HAP-1 (cell line): ENCODE data around the gene SPON1.
"Not testable (repeated sequence)": the region's sequence is repeated elsewhere in the genome, so short reads cannot be mapped to it uniquely, and the experiment has no call there.

ENCODE experiments used
- DNase-seq, 2 experiments: peaks; one replicate each; pipeline ENCODE4 v3.0.0-alpha.2; 2016 to 2020; ENCODE audit warnings: low spot score in 2 of 2
- H3K27me3 ChIP-seq: fragments of 250-450 bp; sonication (Bioruptor Pico); 2 replicates; pipeline ENCODE4 v1.5.1; 2020; ENCODE audit warnings: low read depth, mild to moderate bottlenecking, moderate library complexity
- H3K36me3 ChIP-seq: fragments of 250-450 bp; sonication (Bioruptor Pico); replicated peaks from 2 replicates; pipeline ENCODE4 v1.5.1; 2020; ENCODE audit warnings: mild to moderate bottlenecking
- H3K4me1 ChIP-seq: fragments of 250-450 bp; sonication (Bioruptor Pico); 2 replicates; pipeline ENCODE4 v1.5.1; 2020; ENCODE audit warnings: mild to moderate bottlenecking
- H3K4me3 ChIP-seq: fragments of 250-450 bp; sonication (Bioruptor Pico); 2 replicates; pipeline ENCODE4 v1.5.1; 2020; ENCODE audit warnings: mild to moderate bottlenecking, moderate library complexity
- H3K9me3 ChIP-seq: fragments of 250-450 bp; sonication (Bioruptor Pico); 2 replicates; pipeline ENCODE4 v1.5.1; 2020; ENCODE audit warnings: mild to moderate bottlenecking, moderate library complexity
- in situ Hi-C: fragments of 300-500 bp; cut with MboI; formaldehyde crosslinking; loops from 3 replicates; pipeline ENCODE4 v1.14.3; 2020; ENCODE audit warnings: low sequenced_read_pairs, inconsistent platforms, mixed read lengths

SPON1 gene

GRCh38 chr11:14240951-14241350 lies 278.4 kb downstream of the SPON1 start:
- H3K36me3 ChIP-seq: no peaks in the 10 kb centered on the region
- no peaks in the 10 kb centered on the region for H3K9me3 ChIP-seq
- no peaks in the 10 kb centered on the region for H3K4me1 ChIP-seq
- peaks cover 41% of the 10 kb centered on the region for H3K27me3 ChIP-seq
- in situ Hi-C loops: loop anchor here (25.0 kb wide), 1 partner anchor 1029 kb away; no protein-coding TSS in a partner anchor
- DNase-seq: no peak
- no peak overlapping the region for H3K4me3 ChIP-seq

- in situ Hi-C loops: loop anchor here (25.0 kb wide), 1 partner anchor 1030 kb away; no protein-coding TSS in a partner anchor
- no peaks in the 10 kb centered on the region for H3K36me3 ChIP-seq
Observed at GRCh38 chr11:14242187-14242586, 279.7 kb downstream of the SPON1 start.

DNA sequence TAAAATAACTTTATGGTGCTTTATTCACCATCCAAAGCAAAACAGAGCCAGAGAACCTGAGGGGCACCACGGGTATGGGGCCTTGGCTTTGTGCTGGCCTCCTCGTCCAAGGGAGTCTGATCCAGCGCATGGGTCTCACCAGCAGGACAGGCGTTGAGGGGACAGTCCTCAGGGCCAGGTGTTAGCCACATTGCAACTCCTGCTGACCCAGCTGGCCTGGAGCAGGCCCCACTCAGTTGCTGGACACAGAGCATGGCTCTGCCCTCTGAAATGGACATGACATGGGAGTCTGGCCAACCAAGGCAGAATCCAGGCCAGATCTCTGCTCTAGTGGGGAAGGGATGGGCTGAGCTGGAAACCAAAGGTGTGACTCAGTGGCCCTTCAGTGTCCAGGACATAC lies 280.2 kb downstream of the SPON1 start:
- in situ Hi-C loops: loop anchor here (25.0 kb wide), 1 partner anchor 1030 kb away; no protein-coding TSS in a partner anchor
- Histone ChIP-seq H3K9me3 (no peaks in the 10 kb centered on the region), H3K36me3 (no peaks in the 10 kb centered on the region), H3K4me3 (no peak overlapping the region), H3K4me1 (no peaks in the 10 kb centered on the region), H3K27me3 (peaks cover 49% of the 10 kb centered on the region)
- DNase-seq: no peak

More at GRCh38 chr11:14242187-14242586, 279.7 kb downstream of the SPON1 start:
- Histone ChIP-seq H3K4me1 (no peaks in the 10 kb centered on the region), H3K4me3 (no peak overlapping the region), H3K9me3 (no peaks in the 10 kb centered on the region), H3K27me3 (peaks cover 45% of the 10 kb centered on the region)
- DNase-seq: no peak

GRCh38 chr11:14244926-14245325 lies 282.4 kb downstream of the SPON1 start:
- no peaks in the 10 kb centered on the region for H3K9me3 ChIP-seq
- H3K27me3 ChIP-seq: peaks cover 37% of the 10 kb centered on the region
- in situ Hi-C loops: loop anchor here (5.0 to 25.0 kb wide), 3 partner anchors 288 to 1033 kb away; no protein-coding TSS in a partner anchor
- no peak overlapping the region for H3K4me3 ChIP-seq
- no peaks in the 10 kb centered on the region for H3K4me1 ChIP-seq
- no peaks in the 10 kb centered on the region for H3K36me3 ChIP-seq
- DNase-seq: no peak

- Histone ChIP-seq H3K9me3 (no peaks in the 10 kb centered on the region), H3K4me3 (no peak overlapping the region), H3K36me3 (no peaks in the 10 kb centered on the region), H3K27me3 (peaks cover 32% of the 10 kb centered on the region), H3K4me1 (no peaks in the 10 kb centered on the region)
- DNase-seq: no peak
- in situ Hi-C loops: loop anchor here (5.0 to 25.0 kb wide), 3 partner anchors 288 to 1033 kb away; no protein-coding TSS in a partner anchor
Observed at GRCh38 chr11:14245444-14245843, 282.9 kb downstream of the SPON1 start.

DNA sequence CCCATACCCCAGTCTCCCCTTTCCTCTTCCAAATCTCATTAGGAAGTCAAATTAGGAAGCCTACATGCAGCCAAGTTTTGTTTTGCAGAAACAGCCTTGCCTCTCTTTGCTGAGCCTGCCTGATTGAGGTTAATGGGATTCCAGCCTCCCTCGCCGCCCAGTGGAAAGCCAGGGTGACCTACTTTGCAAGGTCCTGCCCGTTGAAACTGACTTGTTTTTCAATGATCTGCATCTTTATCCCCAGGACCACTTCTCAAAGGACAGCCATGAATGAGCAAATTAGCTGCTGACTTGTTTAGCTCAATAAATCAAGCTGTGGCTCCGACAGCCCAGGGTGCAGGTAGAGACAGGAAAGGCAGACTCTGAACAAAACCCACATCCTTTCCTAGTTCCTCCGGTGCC lies 286.1 kb downstream of the SPON1 start:
- Histone ChIP-seq H3K4me1 (no peaks in the 10 kb centered on the region), H3K27me3 (peaks cover 21% of the 10 kb centered on the region), H3K36me3 (no peaks in the 10 kb centered on the region), H3K4me3 (no peak overlapping the region), H3K9me3 (no peaks in the 10 kb centered on the region)
- DNase-seq: no peak
- in situ Hi-C loops: loop anchor here (5.0 to 25.0 kb wide), 3 partner anchors 291 to 1036 kb away; no protein-coding TSS in a partner anchor

- H3K4me1 ChIP-seq: no peaks in the 10 kb centered on the region
- H3K36me3 ChIP-seq: no peaks in the 10 kb centered on the region
- no peaks in the 10 kb centered on the region for H3K9me3 ChIP-seq
- H3K27me3 ChIP-seq: peaks cover 21% of the 10 kb centered on the region
- in situ Hi-C loops: loop anchor here (5.0 to 25.0 kb wide), 3 partner anchors 292 to 1037 kb away; no protein-coding TSS in a partner anchor
- peak; percentile 68 to 75 for DNase-seq
- H3K4me3 ChIP-seq: no peak overlapping the region
Observed at GRCh38 chr11:14249121-14249963, 286.8 kb downstream of the SPON1 start.

- H3K9me3 ChIP-seq: no peaks in the 10 kb centered on the region
- H3K36me3 ChIP-seq: no peaks in the 10 kb centered on the region
- in situ Hi-C loops: no loop called here
- H3K27me3 ChIP-seq: peaks cover 23% of the 10 kb centered on the region
- no peaks in the 10 kb centered on the region for H3K4me1 ChIP-seq
- no peak for DNase-seq
- no peak overlapping the region for H3K4me3 ChIP-seq
Observed at GRCh38 chr11:14251754-14252153, 289.2 kb downstream of the SPON1 start.

DNA sequence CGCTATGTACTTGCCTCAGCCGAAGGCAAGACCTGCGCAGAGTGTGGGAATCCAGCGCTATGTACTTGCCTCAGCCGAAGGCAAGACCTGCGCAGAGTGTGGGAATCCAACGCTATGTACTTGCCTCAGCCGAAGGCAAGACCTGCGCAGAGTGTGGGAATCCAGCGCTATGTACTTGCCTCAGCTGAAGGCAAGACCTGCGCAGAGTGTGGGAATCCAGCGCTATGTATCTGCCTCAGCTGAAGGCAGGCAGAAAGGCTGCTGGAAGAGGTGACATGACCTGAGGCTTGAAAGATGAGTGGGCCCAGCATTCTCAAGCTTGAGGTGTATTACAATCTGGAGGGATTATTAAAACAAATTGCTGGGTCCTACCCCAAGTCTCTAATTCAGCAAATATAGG lies 290.0 kb downstream of the SPON1 start:
- not testable (repeated sequence) for H3K4me1 ChIP-seq
- H3K27me3 ChIP-seq: peaks cover 18% of the 10 kb centered on the region

DNA sequence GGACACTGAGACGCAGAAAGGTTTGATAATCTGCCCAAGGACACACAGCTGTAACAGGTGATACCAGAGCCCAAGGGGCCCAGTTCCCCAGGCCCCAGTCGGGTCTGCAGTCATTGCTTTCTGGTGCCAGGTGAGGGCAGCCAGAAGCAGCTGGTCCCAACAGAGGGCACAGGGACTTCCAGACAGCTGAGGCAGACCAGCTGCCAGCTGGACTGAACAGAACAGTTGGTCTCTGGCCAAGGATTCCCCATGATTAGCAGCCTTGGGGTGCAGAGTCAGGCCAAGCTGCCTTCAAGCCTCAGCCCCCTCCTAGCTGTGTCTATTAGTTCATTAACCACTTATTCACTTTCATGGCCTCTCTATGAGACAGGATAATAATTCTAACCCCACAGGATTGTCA lies 290.9 kb downstream of the SPON1 start:
- no peak for DNase-seq
- Histone ChIP-seq H3K4me1 (no peaks in the 10 kb centered on the region), H3K36me3 (no peaks in the 10 kb centered on the region), H3K27me3 (peaks cover 11% of the 10 kb centered on the region; the same call in 1 of the 2 replicates), H3K9me3 (no peaks in the 10 kb centered on the region), H3K4me3 (no peak overlapping the region)
- in situ Hi-C loops: no loop called here

More for the DNA sequence above, 290.0 kb downstream of the SPON1 start:
- in situ Hi-C loops, DNase-seq, H3K4me3 ChIP-seq, H3K9me3 ChIP-seq, H3K36me3 ChIP-seq: not testable (repeated sequence)

DNA sequence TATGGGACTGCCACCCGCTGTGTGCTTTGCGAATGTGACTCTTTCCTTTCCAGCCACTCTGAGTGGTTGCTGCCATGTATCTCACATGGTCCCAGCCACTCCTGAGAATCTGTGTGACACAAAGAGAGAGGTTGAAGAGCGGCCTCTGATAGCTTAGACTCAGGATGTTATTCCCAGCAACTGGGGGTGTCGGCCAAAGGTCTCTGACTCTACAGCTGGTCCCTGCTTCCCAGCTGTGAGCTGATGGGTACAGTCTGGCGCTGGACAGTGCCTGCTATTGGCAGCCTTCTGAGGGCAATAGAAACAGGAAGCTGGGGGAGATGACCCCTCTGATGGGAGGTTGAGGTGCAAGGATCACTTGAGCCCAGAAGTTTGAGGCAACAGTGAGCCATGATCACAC lies 291.3 kb downstream of the SPON1 start:
- Histone ChIP-seq H3K36me3 (no peaks in the 10 kb centered on the region), H3K4me1 (no peaks in the 10 kb centered on the region), H3K27me3 (peaks cover 10% of the 10 kb centered on the region; the same call in 1 of the 2 replicates), H3K9me3 (no peaks in the 10 kb centered on the region), H3K4me3 (no peak overlapping the region)
- DNase-seq: no peak
- in situ Hi-C loops: no loop called here

GRCh38 chr11:14254533-14255237 lies 292.2 kb downstream of the SPON1 start:
- H3K36me3 ChIP-seq: no peaks in the 10 kb centered on the region
- DNase-seq: no peak
- no peak overlapping the region for H3K4me3 ChIP-seq
- no peaks in the 10 kb centered on the region for H3K9me3 ChIP-seq
- H3K4me1 ChIP-seq: no peaks in the 10 kb centered on the region
- in situ Hi-C loops: no loop called here
- H3K27me3 ChIP-seq: peaks cover 7% of the 10 kb centered on the region; the same call in 1 of the 2 replicates

GRCh38 chr11:14255238-14255534 lies 292.7 kb downstream of the SPON1 start:
- in situ Hi-C loops: no loop called here
- H3K27me3 ChIP-seq: peaks cover 7% of the 10 kb centered on the region; the same call in 1 of the 2 replicates

More at GRCh38 chr11:14255238-14255534, 292.7 kb downstream of the SPON1 start:
- no peaks in the 10 kb centered on the region for H3K9me3 ChIP-seq
- no peaks in the 10 kb centered on the region for H3K4me1 ChIP-seq
- no peaks in the 10 kb centered on the region for H3K36me3 ChIP-seq
- no peak overlapping the region for H3K4me3 ChIP-seq
- no peak for DNase-seq
